Caco-2 (cell line): ENCODE results near the gene TEAD1. TPM values are rescaled to one million over a fixed set of nuclear protein-coding genes. Genes with fewer than 3 reads are reported as not detected.

Source experiments
- BruUV-seq: library from RNA; stranded (reverse); fragments of 400-500 nt; replicated peaks from 2 replicates; lab custom pipeline; 2021; lab: Mats Ljungman, UMichigan
- CTCF ChIA-PET: fragments of 300-600 bp; sonication (Branson Sonifier 250); formaldehyde crosslinking; loops from one replicate; lab custom pipeline; 2022; ENCODE audit warnings: antibody characterized with exemption; lab: Charles Lee
- POLR2A ChIA-PET: fragments of 300-600 bp; sonication (Branson Sonifier 250); formaldehyde crosslinking; loops from one replicate; lab custom pipeline; 2022; ENCODE audit warnings: antibody characterized with exemption; lab: Charles Lee
- DNase-seq, 2 experiments: peaks; one replicate each; pipeline versions ENCODE4 v3.0.0 to v3.0.0-alpha.2; 2020 to 2022
- H3K27me3 ChIP-seq: replicated peaks from 2 replicates; pipeline ENCODE4 v1.6.0; 2011; ENCODE audit warnings: low read length; ENCODE audit not compliant: control insufficient read depth, insufficient read depth
- H3K36me3 ChIP-seq: 2 replicates; pipeline ENCODE4 v1.5.1; 2011; ENCODE audit warnings: low read length; ENCODE audit not compliant: control insufficient read depth, insufficient read depth
- H3K4me1 ChIP-seq: fragments of 250-450 bp; sonication (Bioruptor Pico); 2 replicates; pipeline ENCODE4 v1.5.1; 2020; ENCODE audit warnings: mild to moderate bottlenecking
- H3K4me3 ChIP-seq: 2 replicates; pipeline ENCODE4 v1.5.1; 2011; ENCODE audit warnings: low read depth, mild to moderate bottlenecking, control low read depth, low read length
- H3K9me3 ChIP-seq: fragments of 250-450 bp; sonication (Bioruptor Pico); 2 replicates; pipeline ENCODE4 v1.5.1; 2020; ENCODE audit warnings: mild to moderate bottlenecking, moderate library complexity
- H3K27ac Mint-ChIP-seq: one replicate; pipeline ENCODE4 v1.8.0; 2022; ENCODE audit warnings: mixed read lengths; ENCODE audit not compliant: unreplicated experiment
- H3K27me3 Mint-ChIP-seq: one replicate; pipeline ENCODE4 v1.8.0; 2022; ENCODE audit warnings: mixed read lengths; ENCODE audit not compliant: insufficient read depth, unreplicated experiment
- H3K36me3 Mint-ChIP-seq: one replicate; pipeline ENCODE4 v1.8.0; 2022; ENCODE audit warnings: mild to moderate bottlenecking, mixed read lengths; ENCODE audit not compliant: insufficient read depth, unreplicated experiment
- H3K4me1 Mint-ChIP-seq: one replicate; pipeline ENCODE4 v1.8.0; 2022; ENCODE audit warnings: low read depth, mixed read lengths; ENCODE audit not compliant: unreplicated experiment
- H3K4me3 Mint-ChIP-seq: one replicate; pipeline ENCODE4 v1.8.0; 2022; ENCODE audit warnings: mild to moderate bottlenecking, moderate library complexity, mixed read lengths; ENCODE audit not compliant: unreplicated experiment
- H3K9me3 Mint-ChIP-seq: one replicate; pipeline ENCODE4 v1.8.0; 2022; ENCODE audit warnings: mixed read lengths; ENCODE audit not compliant: unreplicated experiment
- CTCF ChIP-seq, 2 experiments: fragments of 200-600 bp in 1 of 2; IDR thresholded peaks; 1 replicate in 1 of 2; 2 replicates in 1 of 2; pipeline versions ENCODE4 v1.5.1 to v1.8.0; 2011 to 2022; ENCODE audit warnings: antibody characterized with exemption in 1 of 2, control low read depth in 1 of 2, inconsistent platforms in 1 of 2, low read depth in 1 of 2, low read length in 1 of 2, mild to moderate bottlenecking in 1 of 2, moderate library complexity in 1 of 2; ENCODE audit not compliant: insufficient read depth in 1 of 2, severe bottlenecking in 1 of 2, unreplicated experiment in 1 of 2
- intact Hi-C: fragments of 100-400 bp; cut with micrococcal nuclease; formaldehyde crosslinking; loops from one replicate; pipeline ENCODE4 v1.10.0; 2022; ENCODE audit not compliant: unreplicated experiment
- total RNA-seq: library from RNA; stranded (reverse); gene quantifications from 2 replicates; pipeline ENCODE4 v1.2.3, GENCODE V29; 2022

The TEAD1 gene
- total RNA-seq, 1 experiment from 2014 or later, result 144 TPM

DNA sequence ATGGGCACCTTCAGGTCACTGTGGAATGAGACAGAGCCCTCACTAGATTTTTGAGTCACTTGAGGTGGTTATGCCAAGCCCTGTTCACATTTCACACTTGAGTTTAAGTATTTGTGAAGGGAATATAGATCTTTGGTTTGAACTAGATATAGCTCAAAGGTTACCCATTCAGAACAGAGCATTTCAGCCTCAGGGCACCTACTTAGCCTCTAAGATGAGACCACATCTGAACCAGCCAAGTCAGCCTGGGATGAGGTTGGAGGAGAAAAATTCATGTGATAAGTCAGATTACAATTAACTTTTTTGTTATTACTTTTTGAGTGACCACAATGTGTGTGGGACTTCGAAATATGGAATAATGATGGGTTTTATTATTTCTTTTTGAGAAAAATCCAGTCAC, 127.8 kb downstream of the TEAD1 start:
- CTCF ChIA-PET, result interaction anchor here (0.6 kb wide), 1 partner anchor 471 kb away, joined by 3 read pairs; no protein-coding TSS in a partner anchor
- H3K4me1 ChIP-seq, result peaks cover 80% of the 10 kb centered on the region
- intact Hi-C loops, result loop anchor here (1.0 to 2.0 kb wide), 6 partner anchors 26 to 127 kb away; partner anchors contain the start of gene TEAD1

DNA sequence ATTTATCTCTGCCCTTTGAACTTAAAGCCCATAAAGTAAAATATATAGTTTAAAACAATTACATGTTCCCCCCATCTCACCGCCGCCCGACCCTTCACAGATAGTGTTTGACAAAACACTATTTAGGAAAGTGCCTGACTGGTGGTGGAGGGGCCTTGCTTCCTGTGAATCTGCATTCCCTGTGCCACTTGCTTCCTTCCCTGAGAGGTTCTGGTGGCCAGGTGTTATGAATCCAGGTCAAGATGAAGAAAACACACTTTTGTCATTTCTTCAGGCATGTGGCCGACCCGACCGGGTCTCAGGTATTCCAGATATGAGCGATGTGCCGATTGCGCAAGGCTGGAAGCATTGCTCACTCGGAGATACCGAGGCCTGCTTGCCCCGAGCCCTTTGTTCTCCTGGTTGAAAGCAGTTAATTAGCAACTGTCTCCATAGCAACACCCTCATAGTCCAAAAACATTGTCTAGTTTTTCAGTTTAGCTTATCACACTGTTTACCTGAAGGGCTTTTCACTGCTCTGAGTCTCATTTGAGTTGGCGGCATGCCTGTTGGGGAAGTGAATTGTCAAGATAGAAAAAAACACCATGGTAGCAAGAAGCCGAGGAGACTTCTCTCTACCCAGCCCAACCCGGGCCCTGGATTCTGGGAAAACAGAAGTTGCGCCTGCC, 128.3 kb downstream of the TEAD1 start:
- Histone ChIP-seq H3K36me3 (no peaks in the 10 kb centered on the region), H3K4me1 (peaks cover 86% of the 10 kb centered on the region), H3K27me3 (no peaks in the 10 kb centered on the region), H3K9me3 (no peaks in the 10 kb centered on the region), H3K4me3 (peak overlapping the region; percentile 13)
- Mint-ChIP-seq H3K27me3 (no peaks in the 10 kb centered on the region), H3K9me3 (no peaks in the 10 kb centered on the region), H3K27ac (peak overlapping the region; percentile 98), H3K36me3 (peaks cover 51% of the 10 kb centered on the region), H3K4me3 (peak overlapping the region; percentile 71), H3K4me1 (peaks cover 89% of the 10 kb centered on the region)
- intact Hi-C loops, result loop anchor here (1.0 to 2.0 kb wide), 6 partner anchors 26 to 128 kb away; partner anchors contain the start of gene TEAD1
- CTCF ChIA-PET, result interaction anchor here (0.9 to 1.0 kb wide), 2 partner anchors 11 to 86 kb away, joined by 3 read pairs; no protein-coding TSS in a partner anchor
- no peak for TF ChIP-seq CTCF (IDR thresholded peaks at IDR 0.05; ENCODE audit: insufficient read depth in 1 of 2, low read depth in 1 of 2, low read length in 1 of 2, severe bottlenecking in 1 of 2, unreplicated experiment in 1 of 2)
- peak; percentile 98 to 99 for DNase-seq
- POLR2A ChIA-PET, result interaction anchor here (0.7 to 3.4 kb wide), 12 partner anchors 12 to 425 kb away, joined by 3 to 15 read pairs (median 5); partner anchors contain the start of gene PARVA
- no TSS peak for BruUV-seq

More for the DNA sequence above, 127.8 kb downstream of the TEAD1 start:
- DNase-seq, result peak in 1 of 2 experiments; percentile 24
- Histone ChIP-seq H3K36me3 (no peaks in the 10 kb centered on the region), H3K9me3 (no peaks in the 10 kb centered on the region), H3K27me3 (no peaks in the 10 kb centered on the region), H3K4me3 (no peak overlapping the region)
- Mint-ChIP-seq H3K9me3 (no peaks in the 10 kb centered on the region), H3K4me3 (peak overlapping the region; percentile 71), H3K27ac (peak overlapping the region; percentile 98), H3K36me3 (peaks cover 52% of the 10 kb centered on the region), H3K27me3 (no peaks in the 10 kb centered on the region), H3K4me1 (peaks cover 87% of the 10 kb centered on the region)
- TF ChIP-seq CTCF (IDR thresholded peaks at IDR 0.05; ENCODE audit: insufficient read depth in 1 of 2, low read depth in 1 of 2, low read length in 1 of 2, severe bottlenecking in 1 of 2, unreplicated experiment in 1 of 2), result no peak
- POLR2A ChIA-PET, result interaction anchor here (1.4 to 3.4 kb wide), 3 partner anchors 16 to 44 kb away, joined by 5 to 15 read pairs (median 7); no protein-coding TSS in a partner anchor
- TSS peak; percentile 95 for BruUV-seq

DNA sequence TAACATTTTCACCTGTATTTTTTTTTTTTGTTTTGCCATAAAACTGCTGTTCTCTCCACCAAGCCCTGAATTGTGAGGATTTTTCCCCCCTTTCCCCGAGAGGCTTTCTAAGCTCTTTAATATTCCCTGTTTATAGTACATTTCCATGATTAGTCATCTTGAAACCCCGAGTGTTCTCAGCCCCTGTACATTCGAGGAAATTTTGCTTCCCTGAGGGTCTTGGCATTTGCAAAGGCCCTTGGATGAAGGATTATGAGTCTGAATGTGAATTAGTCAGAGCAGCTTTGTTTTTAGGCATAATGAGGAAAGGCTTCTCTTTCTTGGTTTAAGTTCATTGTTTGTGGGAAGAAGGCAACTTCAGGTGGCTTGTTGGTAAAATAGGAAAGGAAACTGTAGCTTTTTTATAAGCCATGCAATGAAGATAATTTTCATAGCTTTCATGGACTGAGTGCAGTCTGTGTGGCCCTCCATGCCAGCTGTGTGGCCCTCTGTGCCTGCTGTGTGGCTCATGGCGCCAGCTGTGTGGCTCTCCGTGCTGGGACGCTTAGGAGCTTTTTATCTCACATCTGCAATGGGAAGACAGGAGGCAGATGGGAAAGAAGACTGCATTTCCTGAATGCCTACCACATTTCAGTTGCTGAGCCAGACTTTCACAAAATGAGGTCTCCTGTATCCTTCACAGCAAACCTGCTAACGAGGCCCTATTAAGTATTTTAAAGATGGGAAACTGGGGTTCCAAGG, 129.0 kb downstream of the TEAD1 start:
- no peaks in the 10 kb centered on the region for H3K9me3 Mint-ChIP-seq
- Histone ChIP-seq H3K36me3 (no peaks in the 10 kb centered on the region), H3K4me1 (peaks cover 91% of the 10 kb centered on the region), H3K27me3 (no peaks in the 10 kb centered on the region), H3K9me3 (no peaks in the 10 kb centered on the region), H3K4me3 (peak overlapping the region; percentile 13)
- ChIA-PET POLR2A (interaction anchor here (0.7 to 3.4 kb wide), 12 partner anchors 11 to 426 kb away, joined by 3 to 15 read pairs (median 5); partner anchors contain the start of gene PARVA), CTCF (interaction anchor here (0.9 to 1.0 kb wide), 2 partner anchors 10 to 85 kb away, joined by 3 read pairs; no protein-coding TSS in a partner anchor)
- TF ChIP-seq CTCF (IDR thresholded peaks at IDR 0.05; ENCODE audit: insufficient read depth in 1 of 2, low read depth in 1 of 2, low read length in 1 of 2, severe bottlenecking in 1 of 2, unreplicated experiment in 1 of 2), result no peak
- peaks cover 89% of the 10 kb centered on the region for H3K4me1 Mint-ChIP-seq
- no peak for DNase-seq
- H3K4me3 Mint-ChIP-seq, result peak overlapping the region; percentile 71
- H3K27ac Mint-ChIP-seq, result peak overlapping the region; percentile 98
- peaks cover 54% of the 10 kb centered on the region for H3K36me3 Mint-ChIP-seq
- BruUV-seq, result TSS peak; percentile 68
- intact Hi-C loops, result loop anchor here (2.0 kb wide), 3 partner anchors 32 to 128 kb away; partner anchors contain the start of gene TEAD1
- no peaks in the 10 kb centered on the region for H3K27me3 Mint-ChIP-seq
